HepG2 (cell line): Measurements from ENCODE around the gene ATP8A2. TPM values are rescaled to one million over a fixed set of nuclear protein-coding genes. Genes with fewer than 3 reads are reported as not detected.

ENCODE experiments used
- ATAC-seq: fragments of 200-7000 bp; cut with Tn5 transposase; 3 replicates; pipeline ENCODE4 v1.9.1; 2020; ENCODE audit warnings: mild to moderate bottlenecking, moderate library complexity
- BruUV-seq: library from RNA; stranded (reverse); fragments of 400-500 nt; replicated peaks from 2 replicates; lab custom pipeline; 2021; lab: Mats Ljungman, UMichigan
- CTCF ChIA-PET: fragments of 300-600 bp; formaldehyde crosslinking; extraction: SDS; loops from one replicate; lab custom pipeline; 2021; ENCODE audit warnings: low total read pairs, inconsistent platforms, low intra/inter-chr PET ratio; lab: Yijun Ruan, JAX
- POLR2A ChIA-PET: fragments of 350-600 bp; sonication (Branson Sonifier 250); formaldehyde crosslinking; loops from one replicate; lab custom pipeline; 2020; ENCODE audit warnings: antibody characterized with exemption, inconsistent platforms; lab: Yijun Ruan, JAX
- DNase-seq: peaks from one replicate; pipeline ENCODE4 v3.0.0-alpha.2; 2015; ENCODE audit warnings: low spot score
- FAIRE-seq: peaks from 3 replicates; lab custom pipeline; 2011; peaks lifted over from hg19 to GRCh38; lab: Jason Lieb, UNC
- H2AFZ ChIP-seq: one replicate; pipeline ENCODE4 v1.6.1; 2011; ENCODE audit warnings: low read length, inconsistent platforms
- H3K27ac ChIP-seq: fragments of 300-600 bp; 3 replicates; pipeline ENCODE4 v1.8.0; 2011; ENCODE audit warnings: mixed run types, mild to moderate bottlenecking, mixed read lengths, low read length, inconsistent platforms; ENCODE audit not compliant: insufficient read depth; ENCODE audit errors: extremely low read length
- H3K27me3 ChIP-seq, 2 experiments: fragments of 200-600 bp in 1 of 2; 2 replicates in 1 of 2; 3 replicates in 1 of 2; pipeline versions ENCODE4 v1.6.0 to v1.8.0; 2011; ENCODE audit warnings: low read length in 2 of 2, mild to moderate bottlenecking in 2 of 2, moderate library complexity in 2 of 2, inconsistent platforms in 1 of 2; ENCODE audit not compliant: insufficient read depth in 2 of 2, control insufficient read depth in 1 of 2
- H3K36me3 ChIP-seq, 2 experiments: fragments of 200-600 bp in 1 of 2; replicated peaks in 1 of 2; 2 replicates in 1 of 2; 3 replicates in 1 of 2; pipeline versions ENCODE4 v1.5.1 to v1.8.0; 2011; ENCODE audit warnings: low read length in 2 of 2, inconsistent platforms in 1 of 2; ENCODE audit not compliant: insufficient read depth in 2 of 2, control insufficient read depth in 1 of 2
- H3K4me1 ChIP-seq: 2 replicates; pipeline ENCODE4 v1.5.1; 2012; ENCODE audit warnings: low read length, inconsistent platforms; ENCODE audit not compliant: insufficient read depth
- H3K4me2 ChIP-seq: 2 replicates; pipeline ENCODE4 v1.6.0; 2011; ENCODE audit warnings: low read depth, low read length, inconsistent platforms
- H3K4me3 ChIP-seq, 3 experiments: fragments of 200-600 bp in 1 of 3; sonication (generic), shearing (Covaris generic) in 1 of 3; replicated peaks in 1 of 3; 2 replicates each; pipeline ENCODE4 v1.5.1; 2011 to 2016; ENCODE audit warnings: low read length in 3 of 3, inconsistent platforms in 2 of 3, low read depth in 2 of 3, mild to moderate bottlenecking in 2 of 3, control low read depth in 1 of 3, mixed read lengths in 1 of 3; ENCODE audit not compliant: insufficient read depth in 1 of 3
- H3K79me2 ChIP-seq: one replicate; pipeline ENCODE4 v1.6.1; 2011; ENCODE audit warnings: low read length, inconsistent platforms; ENCODE audit not compliant: insufficient read depth
- H3K9ac ChIP-seq: 2 replicates; pipeline ENCODE4 v1.6.0; 2011; ENCODE audit warnings: mild to moderate bottlenecking, low read depth, low read length, inconsistent platforms; ENCODE audit not compliant: insufficient read depth
- H3K9me3 ChIP-seq: 2 replicates; pipeline ENCODE4 v1.5.1; 2012; ENCODE audit warnings: mild to moderate bottlenecking, low read length
- H4K20me1 ChIP-seq: 2 replicates; pipeline ENCODE4 v1.6.0; 2011; ENCODE audit warnings: inconsistent platforms, mild to moderate bottlenecking, low read length, moderate library complexity; ENCODE audit not compliant: insufficient read depth
- CREM ChIP-seq, 2 experiments: sonication (generic) in 1 of 2; formaldehyde crosslinking in 1 of 2; IDR thresholded peaks; 2 replicates each; pipeline versions ENCODE4 v1.4.0 to v1.6.1; 2016 to 2020; ENCODE audit warnings: antibody characterized with exemption in 1 of 2, mild to moderate bottlenecking in 1 of 2, missing genetic modification reagents in 1 of 2
- HNRNPL ChIP-seq: fragments of 200-400 bp; formaldehyde crosslinking; IDR thresholded peaks from 2 replicates; pipeline ENCODE4 v1.6.1; 2017; ENCODE audit warnings: mild to moderate bottlenecking, low read depth, low read length
- MTF1 ChIP-seq: sonication (generic); formaldehyde crosslinking; IDR thresholded peaks from 2 replicates; pipeline ENCODE4 v1.5.0; 2020; ENCODE audit warnings: missing genetic modification reagents
- TAF15 ChIP-seq: fragments of 200-400 bp; formaldehyde crosslinking; IDR thresholded peaks from one replicate; pipeline ENCODE4 v1.6.1; 2018; ENCODE audit warnings: mild to moderate bottlenecking, low read depth, low read length; ENCODE audit not compliant: poor library complexity, severe bottlenecking
- TCF12 ChIP-seq, 2 experiments: fragments of 450-650 bp in 1 of 2; sonication (generic) in 1 of 2; formaldehyde crosslinking in 1 of 2; IDR thresholded peaks; 2 replicates each; pipeline versions ENCODE4 v1.6.1 to v1.8.0; 2017 to 2022; ENCODE audit warnings: antibody characterized with exemption in 1 of 2, mild to moderate bottlenecking in 1 of 2, missing genetic modification reagents in 1 of 2, moderate library complexity in 1 of 2
- ZBTB20 ChIP-seq: sonication (generic); formaldehyde crosslinking; IDR thresholded peaks from 2 replicates; pipeline ENCODE4 v1.8.1; 2023; ENCODE audit warnings: missing genetic modification reagents, low read depth, mild to moderate bottlenecking, borderline replicate concordance
- ZBTB37 ChIP-seq: sonication (generic); formaldehyde crosslinking; IDR thresholded peaks from 2 replicates; pipeline ENCODE4 v1.4.0; 2020; ENCODE audit warnings: mild to moderate bottlenecking, missing genetic modification reagents
- ZFP90 ChIP-seq: sonication (generic); formaldehyde crosslinking; IDR thresholded peaks from 2 replicates; pipeline ENCODE4 v1.8.0; 2022; ENCODE audit warnings: missing genetic modification reagents, mild to moderate bottlenecking, inconsistent platforms, borderline replicate concordance
- ZNF878 ChIP-seq: sonication (generic); formaldehyde crosslinking; IDR thresholded peaks from 2 replicates; pipeline ENCODE4 v1.8.1; 2023; ENCODE audit warnings: mild to moderate bottlenecking, missing genetic modification reagents, moderate library complexity
- WGBS: methylation state at CpG from one replicate; pipeline ENCODE4 v1.1.6; 2017; ENCODE audit warnings: low lambda C conversion rate; 5-methylcytosine and 5-hydroxymethylcytosine counted together
- in situ Hi-C: cut with HindIII; loops from 2 replicates; pipeline ENCODE4 v1.10.0; 2017; ENCODE audit warnings: low pct_unique_long_range_greater_than_20kb; ENCODE audit not compliant: extremely low pct_ligation_motif_present
- intact Hi-C: fragments of 100-400 bp; cut with micrococcal nuclease; formaldehyde crosslinking; loops from one replicate; pipeline ENCODE4 v1.10.0; 2022; ENCODE audit not compliant: unreplicated experiment
- polyA plus RNA-seq, 8 experiments: library from polyadenylated mRNA; depleted of rRNA in 3 of 8; stranded (reverse) in 7 of 8; unstranded in 1 of 8; fragments of >200 nt; fragmentation: Illumina TruSeq in 4 of 8; extraction: Trizol in 4 of 8; gene quantifications; 2 replicates each; pipeline versions ENCODE4 v1.2.1 to v1.2.3, GENCODE V29; 2011 to 2016; ENCODE audit warnings: low read depth in 4 of 8, missing spikeins in 1 of 8, mixed read lengths in 1 of 8; ENCODE audit not compliant: insufficient read depth in 1 of 8
- total RNA-seq, 5 experiments: library from RNA; depleted of rRNA; stranded (reverse); fragments of >200 nt; fragmentation: Illumina TruSeq; extraction: Trizol; gene quantifications; 2 replicates each; pipeline ENCODE4 v1.2.3, GENCODE V29; 2016; ENCODE audit warnings: low read depth in 1 of 5
- TF ChIP-seq, protein P1 (sequence below): sonication (generic); formaldehyde crosslinking; IDR thresholded peaks from 2 replicates; pipeline ENCODE4 v1.4.0; 2020; ENCODE audit warnings: missing genetic modification reagents, mild to moderate bottlenecking, borderline replicate concordance
- TF ChIP-seq, protein P2 (sequence below): fragments of 450-650 bp; IDR thresholded peaks from 2 replicates; pipeline ENCODE4 v1.6.1; 2016
- TF ChIP-seq, protein P3 (sequence below): sonication (generic); formaldehyde crosslinking; IDR thresholded peaks from 2 replicates; pipeline ENCODE4 v1.4.0; 2020; ENCODE audit warnings: low read depth, mild to moderate bottlenecking, missing genetic modification reagents

Gene ATP8A2
- total and polyA plus RNA-seq, 2 of the 13 experiments (the other 11 are each of a cell fraction or from before 2014, with no cell fraction given) = 0.09 TPM; not detected in 1

DNA sequence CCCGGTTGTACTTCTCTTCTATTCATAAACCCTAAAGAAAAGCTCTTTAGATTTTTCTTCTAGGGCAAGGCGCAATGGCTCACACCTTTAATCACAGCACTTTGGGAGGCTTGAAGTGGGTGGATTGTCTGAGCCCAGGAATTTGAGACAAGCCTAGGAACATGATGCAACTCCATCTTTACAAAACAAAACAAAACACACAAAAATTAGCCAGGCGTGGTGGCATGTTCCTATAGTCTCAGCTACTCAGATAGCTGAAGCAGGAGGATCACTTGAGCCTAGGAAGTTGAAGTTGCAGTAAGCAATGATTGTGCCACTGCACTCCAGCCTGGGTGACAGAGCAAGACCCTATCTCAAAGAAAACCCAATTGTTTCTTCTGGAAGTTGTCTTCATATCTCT is 439.7 kb downstream of the ATP8A2 start:
- POLR2A ChIA-PET = no interaction called here

More for the DNA sequence above, 439.7 kb downstream of the ATP8A2 start:
- H3K4me2 ChIP-seq = no peak overlapping the region
- H3K36me3 ChIP-seq = no peaks in the 10 kb centered on the region
- no TSS peak for BruUV-seq
- CTCF ChIA-PET = no interaction called here
- DNase-seq (no peak), FAIRE-seq (no peak), ATAC-seq (no peak)
- H2AFZ ChIP-seq = no peak overlapping the region
- no peaks in the 10 kb centered on the region for H4K20me1 ChIP-seq
- no peaks in the 10 kb centered on the region for H3K27me3 ChIP-seq
- H3K79me2 ChIP-seq = no peaks in the 10 kb centered on the region
- H3K9ac ChIP-seq = no peak overlapping the region
- no peak overlapping the region for H3K27ac ChIP-seq
- H3K9me3 ChIP-seq = peaks cover 10% of the 10 kb centered on the region; the same call in 1 of the 2 replicates
- in situ Hi-C loops (no loop called here), intact Hi-C loops (no loop called here)
- H3K4me1 ChIP-seq = no peaks in the 10 kb centered on the region
- WGBS = 2% methylated on average over 3 of the region's 3 CpGs
- H3K4me3 ChIP-seq = no peak overlapping the region
- TF ChIP-seq, protein P1, sequence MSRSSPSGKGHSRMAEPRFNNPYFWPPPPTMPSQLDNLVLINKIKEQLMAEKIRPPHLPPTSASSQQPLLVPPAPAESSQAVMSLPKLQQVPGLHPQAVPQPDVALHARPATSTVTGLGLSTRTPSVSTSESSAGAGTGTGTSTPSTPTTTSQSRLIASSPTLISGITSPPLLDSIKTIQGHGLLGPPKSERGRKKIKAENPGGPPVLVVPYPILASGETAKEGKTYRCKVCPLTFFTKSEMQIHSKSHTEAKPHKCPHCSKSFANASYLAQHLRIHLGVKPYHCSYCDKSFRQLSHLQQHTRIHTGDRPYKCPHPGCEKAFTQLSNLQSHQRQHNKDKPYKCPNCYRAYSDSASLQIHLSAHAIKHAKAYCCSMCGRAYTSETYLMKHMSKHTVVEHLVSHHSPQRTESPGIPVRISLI = no peak
- no peak for TF ChIP-seq TCF12 (IDR thresholded peaks at IDR 0.05)
- no peak for TF ChIP-seq TCF12 (CRISPR knock-in tag; IDR thresholded peaks at IDR 0.05)
- no peak for TF ChIP-seq HNRNPL
- TF ChIP-seq ZBTB20 = no peak
- TF ChIP-seq, protein P2, sequence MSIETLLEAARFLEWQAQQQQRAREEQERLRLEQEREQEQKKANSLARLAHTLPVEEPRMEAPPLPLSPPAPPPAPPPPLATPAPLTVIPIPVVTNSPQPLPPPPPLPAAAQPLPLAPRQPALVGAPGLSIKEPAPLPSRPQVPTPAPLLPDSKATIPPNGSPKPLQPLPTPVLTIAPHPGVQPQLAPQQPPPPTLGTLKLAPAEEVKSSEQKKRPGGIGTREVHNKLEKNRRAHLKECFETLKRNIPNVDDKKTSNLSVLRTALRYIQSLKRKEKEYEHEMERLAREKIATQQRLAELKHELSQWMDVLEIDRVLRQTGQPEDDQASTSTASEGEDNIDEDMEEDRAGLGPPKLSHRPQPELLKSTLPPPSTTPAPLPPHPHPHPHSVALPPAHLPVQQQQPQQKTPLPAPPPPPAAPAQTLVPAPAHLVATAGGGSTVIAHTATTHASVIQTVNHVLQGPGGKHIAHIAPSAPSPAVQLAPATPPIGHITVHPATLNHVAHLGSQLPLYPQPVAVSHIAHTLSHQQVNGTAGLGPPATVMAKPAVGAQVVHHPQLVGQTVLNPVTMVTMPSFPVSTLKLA = no peak
- TF ChIP-seq ZBTB37 (CRISPR knock-in tag) = no peak
- no peak for TF ChIP-seq ZFP90
- TF ChIP-seq CREM (IDR thresholded peaks at IDR 0.05) = no peak
- TF ChIP-seq CREM (CRISPR knock-in tag; IDR thresholded peaks at IDR 0.05) = no peak
- TF ChIP-seq TAF15 = no peak
- no peak for TF ChIP-seq MTF1 (CRISPR knock-in tag)
- no peak for TF ChIP-seq ZNF878 (CRISPR knock-in tag)
- TF ChIP-seq, protein P3, sequence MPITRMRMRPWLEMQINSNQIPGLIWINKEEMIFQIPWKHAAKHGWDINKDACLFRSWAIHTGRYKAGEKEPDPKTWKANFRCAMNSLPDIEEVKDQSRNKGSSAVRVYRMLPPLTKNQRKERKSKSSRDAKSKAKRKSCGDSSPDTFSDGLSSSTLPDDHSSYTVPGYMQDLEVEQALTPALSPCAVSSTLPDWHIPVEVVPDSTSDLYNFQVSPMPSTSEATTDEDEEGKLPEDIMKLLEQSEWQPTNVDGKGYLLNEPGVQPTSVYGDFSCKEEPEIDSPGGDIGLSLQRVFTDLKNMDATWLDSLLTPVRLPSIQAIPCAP (CRISPR knock-in tag) = no peak
